ENCODE data around the gene INSM2.

The INSM2 gene

DNA sequence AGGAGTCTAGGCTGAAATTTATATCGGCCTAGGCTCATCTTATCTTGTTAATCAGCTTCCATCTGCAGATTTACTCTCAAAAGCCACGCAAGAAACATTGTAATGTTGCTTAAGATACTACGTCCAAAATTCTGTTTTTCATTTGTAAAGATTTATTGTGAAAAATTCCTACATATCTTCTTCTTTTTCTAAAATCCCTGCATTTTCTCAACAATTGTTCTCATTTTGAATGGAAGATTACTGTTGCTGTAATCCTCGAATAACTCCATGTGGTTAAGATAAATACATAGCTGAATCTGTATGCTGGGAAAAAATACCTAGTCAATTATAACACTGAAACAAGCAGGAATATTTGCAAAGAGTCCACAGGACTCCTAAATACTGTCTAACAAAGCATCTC, 15.6 kb downstream of the INSM2 start:
- DNase-seq = no peak

DNA sequence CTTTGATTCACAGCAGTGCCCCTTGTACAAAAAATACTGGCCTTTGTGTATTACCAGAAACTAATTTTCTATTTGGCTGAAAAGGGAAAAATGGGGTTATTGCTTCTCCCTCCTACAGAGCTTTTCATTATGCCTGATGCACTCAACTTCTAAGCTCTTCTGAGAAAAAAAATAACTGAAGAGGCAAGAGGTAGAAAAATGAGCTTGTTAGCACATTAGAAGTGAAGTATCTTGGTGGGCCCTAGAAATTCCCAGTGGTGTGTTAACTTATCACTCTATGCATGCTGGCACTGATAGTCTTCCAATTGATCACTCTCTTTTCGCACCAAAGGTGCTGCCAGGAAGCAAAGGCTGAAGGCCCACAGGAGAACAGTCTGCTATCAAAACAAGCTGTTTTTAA, 17.1 kb downstream of the INSM2 start:
- DNase-seq = no peak

DNA sequence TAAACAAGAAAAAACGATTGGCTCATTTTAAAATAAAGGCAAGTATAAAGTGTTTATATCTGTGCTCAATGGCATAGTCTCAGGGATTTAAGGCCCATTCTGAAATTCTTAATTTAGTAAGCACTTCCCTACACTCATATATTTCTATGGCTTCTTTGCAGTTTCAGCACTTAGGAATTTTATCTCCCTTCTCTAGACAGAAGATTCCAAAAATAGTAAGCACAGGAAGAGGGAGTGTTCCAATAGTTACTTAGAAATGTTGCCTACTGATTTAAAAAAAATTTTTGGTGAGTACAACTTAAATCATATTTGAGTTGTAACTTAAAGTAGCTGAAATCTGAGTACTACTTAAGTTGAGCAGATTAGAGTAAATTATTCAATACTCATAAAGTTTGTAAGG, 19.8 kb downstream of the INSM2 start:
- DNase-seq = no peak

DNA sequence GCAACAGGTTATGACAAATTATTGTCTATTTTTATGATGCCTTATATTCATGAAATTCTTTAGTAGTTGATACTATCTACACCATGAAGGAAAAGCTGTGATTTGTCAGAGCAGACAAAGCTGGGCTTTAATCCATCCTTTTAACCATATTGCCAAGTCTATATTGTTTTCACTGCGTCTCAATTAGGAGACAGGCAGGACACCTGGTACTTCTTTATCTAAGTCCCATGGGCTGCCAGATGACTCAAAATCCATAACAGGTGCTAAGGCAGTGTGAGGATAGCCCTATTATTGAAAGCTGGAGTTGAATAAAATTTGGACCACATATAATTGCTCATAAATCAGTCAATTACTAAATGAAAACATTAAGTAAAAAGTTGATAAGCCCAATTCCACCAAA, 22.6 kb downstream of the INSM2 start:
- DNase-seq = no peak

DNA sequence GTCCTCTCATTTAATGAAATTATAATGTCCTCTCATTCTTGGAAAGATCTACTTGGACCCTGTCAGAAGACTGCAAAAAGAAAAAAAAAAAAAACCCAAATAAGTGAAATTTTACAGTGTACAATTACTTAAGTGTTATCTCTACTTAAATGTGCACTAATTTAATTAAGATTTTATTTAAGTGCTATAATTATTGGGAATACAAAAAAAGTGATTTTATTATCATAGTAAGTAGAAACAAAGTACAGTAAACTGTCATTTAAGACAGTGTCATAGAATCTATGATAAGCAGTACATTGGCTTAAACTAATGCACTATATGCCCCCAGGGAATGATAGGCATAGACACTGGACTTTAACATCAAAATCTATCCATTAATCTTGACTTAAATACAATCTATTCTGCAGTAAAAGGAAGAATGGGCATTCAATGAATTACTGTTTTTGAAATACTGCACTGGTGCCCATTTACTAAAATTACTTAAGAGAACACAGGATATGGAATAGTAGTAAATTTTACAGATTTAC, 23.3 kb downstream of the INSM2 start:
- DNase-seq = no peak

DNA sequence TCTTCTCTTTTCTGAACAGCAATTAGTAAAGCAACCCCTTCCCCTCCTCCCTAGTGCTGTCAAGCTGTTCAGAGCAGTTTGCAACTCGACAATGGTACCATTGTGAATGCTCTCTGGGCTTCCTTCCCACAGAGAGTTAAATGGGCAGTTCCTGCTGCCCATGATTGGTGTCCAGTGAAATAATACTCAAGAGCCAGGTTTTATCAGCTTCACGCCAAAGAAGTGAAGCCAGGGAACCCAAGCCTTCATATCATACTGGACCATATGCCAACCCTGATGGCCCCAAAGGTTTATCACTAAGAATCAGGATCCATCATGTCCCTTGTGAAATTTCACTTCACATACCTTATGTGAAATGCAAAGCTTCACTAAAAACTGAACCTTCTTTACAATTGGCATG, 24.7 kb downstream of the INSM2 start:
- peak; percentile 6 for DNase-seq

DNA sequence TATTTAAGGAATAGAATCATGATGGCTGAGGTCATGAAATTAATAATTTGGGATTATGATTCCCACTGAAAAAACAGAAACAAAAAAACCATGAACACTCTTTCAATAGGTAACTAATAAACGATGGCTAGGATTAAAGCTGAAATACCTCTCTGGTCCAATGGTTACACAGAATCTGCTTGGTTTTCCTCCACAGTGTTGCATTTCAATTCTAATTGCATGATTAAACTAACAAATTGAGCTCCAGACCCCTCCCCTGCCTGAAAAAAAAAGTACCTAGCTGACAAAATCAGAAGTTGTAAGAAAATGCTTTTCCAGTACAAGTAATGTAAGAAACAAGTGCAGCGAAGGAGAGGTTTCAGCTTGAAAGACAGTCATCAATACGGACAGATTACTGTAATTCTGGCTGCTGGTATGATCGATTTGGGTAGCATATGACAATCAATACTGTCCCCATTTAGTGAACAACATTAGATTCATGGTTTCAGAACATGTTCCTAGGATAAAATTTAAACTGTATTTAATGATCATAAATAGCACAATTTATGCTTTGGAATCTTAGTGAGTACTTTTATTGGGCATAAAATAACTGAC, 32.0 kb downstream of the INSM2 start:
- no peak for DNase-seq

DNA sequence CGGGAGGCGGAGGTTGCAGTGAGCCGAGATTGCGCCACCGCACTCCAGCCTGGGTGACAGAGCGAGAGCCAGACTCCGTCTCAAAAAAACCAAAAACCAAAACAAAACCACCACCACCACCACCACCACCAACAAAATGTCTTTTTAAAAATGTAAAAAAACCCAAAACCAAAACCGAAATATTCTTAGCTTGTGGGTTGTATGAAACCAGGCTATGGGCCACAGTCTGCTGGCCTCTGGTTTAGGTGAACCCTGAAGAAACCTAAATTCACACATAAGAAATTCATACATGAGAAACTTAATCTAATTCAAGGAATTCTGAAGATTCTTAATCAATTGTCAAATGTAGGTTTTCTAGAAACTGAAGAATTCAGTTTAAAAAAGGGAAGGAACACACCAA, 37.6 kb downstream of the INSM2 start:
- DNase-seq = no peak

DNA sequence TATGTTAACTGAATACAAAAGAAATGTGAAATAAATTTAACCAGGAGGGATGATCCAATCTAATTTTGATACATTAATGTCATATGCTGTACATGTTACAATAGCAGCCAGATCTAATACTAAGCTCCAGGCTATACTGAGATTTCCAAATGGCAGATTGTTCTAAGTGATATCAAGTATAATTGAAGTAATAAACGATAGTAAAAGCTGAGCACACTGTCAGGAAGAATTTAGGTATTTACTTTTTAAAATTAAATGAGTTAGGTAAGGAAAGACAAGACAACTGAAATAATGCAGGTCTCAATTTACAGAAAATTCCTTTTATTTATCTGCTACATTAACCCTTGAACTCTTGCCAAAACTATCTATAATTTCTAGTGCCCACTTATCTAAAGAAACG, 39.9 kb downstream of the INSM2 start:
- no peak for DNase-seq

DNA sequence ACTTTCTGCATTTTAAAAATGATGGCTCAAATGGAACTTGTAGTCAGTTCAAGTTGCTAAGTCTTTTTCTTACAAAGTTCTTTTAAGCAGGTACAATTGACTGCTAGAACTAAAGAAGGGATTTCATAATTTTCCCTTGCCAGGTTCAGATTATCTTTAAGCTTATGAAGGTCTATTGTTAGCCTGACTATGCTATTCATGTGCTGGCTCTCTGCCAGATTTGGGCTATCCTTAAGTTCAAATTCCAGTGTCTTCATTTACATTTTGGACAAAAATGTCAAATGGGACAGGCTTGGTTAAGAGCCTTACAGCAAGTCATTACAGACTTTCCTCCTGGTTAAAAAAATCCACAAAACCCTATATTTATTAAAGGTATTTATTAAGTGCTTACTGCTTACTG, 42.3 kb downstream of the INSM2 start:
- DNase-seq = peak; percentile 7

DNA sequence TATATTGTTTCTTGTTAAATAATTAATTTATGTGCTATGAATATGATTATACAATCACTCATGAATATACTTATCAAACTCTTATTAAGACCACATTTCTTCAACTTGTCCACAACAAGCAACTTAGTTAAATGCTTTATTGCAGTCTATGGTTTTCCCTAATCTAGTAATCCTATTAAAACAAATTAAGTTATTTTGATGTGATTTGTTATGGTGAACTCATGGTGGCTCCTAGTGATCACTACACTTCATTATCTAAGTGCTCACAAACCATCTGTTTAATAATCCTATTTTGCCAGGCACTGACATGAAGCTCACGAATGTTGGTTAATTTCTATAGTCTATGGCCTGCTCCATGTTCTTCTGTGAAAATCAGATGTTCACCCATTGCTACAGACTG, 42.9 kb downstream of the INSM2 start:
- no peak for DNase-seq

DNA sequence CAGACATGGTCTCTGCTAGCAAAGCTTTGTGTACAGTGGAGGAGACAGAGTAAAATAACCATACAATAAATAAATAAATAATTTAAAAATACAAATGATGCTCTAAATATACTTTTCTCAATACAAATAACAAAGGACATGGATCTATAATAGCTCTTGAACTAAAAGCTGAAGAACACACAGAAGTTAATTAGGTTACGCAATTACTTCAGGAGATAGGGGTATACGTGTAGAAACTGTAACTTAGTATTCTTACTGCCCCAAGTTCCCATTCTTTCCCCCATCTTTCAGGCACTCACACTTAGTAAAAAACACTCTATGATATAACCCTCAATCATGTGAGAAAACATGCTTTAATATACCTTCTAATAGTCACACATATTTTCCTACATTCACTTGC, 44.2 kb downstream of the INSM2 start:
- DNase-seq = no peak

DNA sequence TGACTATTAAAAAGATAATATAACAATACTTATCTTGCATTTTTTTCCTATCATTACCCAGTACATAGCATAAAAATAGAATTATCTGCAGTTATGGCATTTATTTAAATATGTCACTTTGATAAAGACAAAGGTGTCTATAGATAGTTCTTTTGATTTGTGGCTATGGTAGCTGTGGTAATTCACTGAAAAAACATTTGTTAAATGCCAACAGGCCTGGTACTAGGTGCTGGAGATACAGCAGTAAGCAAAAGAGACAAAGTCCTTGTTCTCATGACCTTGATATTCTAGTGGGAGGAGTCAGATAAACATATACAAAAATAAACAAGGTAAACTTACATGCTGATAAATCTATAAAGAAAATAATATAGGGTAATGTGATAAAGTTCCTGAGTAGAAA, 44.7 kb downstream of the INSM2 start:
- no peak for DNase-seq

Measured in hematopoietic multipotent progenitor cell treated with erythropoietin and hydrocortisone succinate and interleukin-3 and kit ligand, for 6 days (in vitro differentiated cells).